22Rv1 (cell line): ENCODE measurements around the gene WNK2.

Experiments used
- CTCF ChIP-seq: fragments of 450-650 bp; IDR thresholded peaks from 2 replicates; pipeline ENCODE4 v1.5.1; 2017; ENCODE audit warnings: mild to moderate bottlenecking
- ZFX ChIP-seq: fragments of 450-650 bp; IDR thresholded peaks from 2 replicates; pipeline ENCODE4 v1.6.1; 2017; ENCODE audit warnings: antibody characterized with exemption, borderline replicate concordance

- no peak for TF ChIP-seq CTCF
- no peak for TF ChIP-seq ZFX
Measured at GRCh38 chr9:93270976-93271375, 87.0 kb downstream of the WNK2 start.
